ENCODE results near the gene ASPG.

Gene ASPG

DNA sequence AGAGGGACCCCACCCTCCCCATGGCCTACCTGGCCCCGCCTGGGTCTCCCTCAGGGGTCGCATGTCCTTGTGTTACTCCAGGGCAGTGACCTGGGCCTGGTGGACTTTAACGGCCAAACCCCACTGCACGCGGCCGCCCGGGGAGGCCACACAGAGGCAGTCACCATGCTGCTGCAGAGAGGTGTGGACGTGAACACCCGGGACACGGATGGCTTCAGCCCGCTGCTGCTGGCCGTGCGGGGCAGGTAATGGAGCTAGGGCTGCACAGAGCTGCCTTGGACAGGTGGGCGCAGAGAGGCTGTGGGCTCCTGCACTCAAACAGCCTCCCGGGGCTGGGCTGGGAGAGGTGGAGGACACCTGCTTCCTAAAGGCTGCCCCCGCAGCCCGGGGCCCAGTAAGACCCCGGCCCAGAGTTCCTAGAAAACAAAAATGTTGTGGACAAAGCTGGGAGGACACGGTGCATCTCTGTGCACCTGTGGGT, 21.6 kb downstream of the ASPG start:
- no peak for DNase-seq

GRCh38 chr14:104107611-104108569, 22.4 kb downstream of the ASPG start:
- no peak for DNase-seq

- no peak for DNase-seq
Measured at GRCh38 chr14:104108570-104109541, 23.4 kb downstream of the ASPG start.

DNA sequence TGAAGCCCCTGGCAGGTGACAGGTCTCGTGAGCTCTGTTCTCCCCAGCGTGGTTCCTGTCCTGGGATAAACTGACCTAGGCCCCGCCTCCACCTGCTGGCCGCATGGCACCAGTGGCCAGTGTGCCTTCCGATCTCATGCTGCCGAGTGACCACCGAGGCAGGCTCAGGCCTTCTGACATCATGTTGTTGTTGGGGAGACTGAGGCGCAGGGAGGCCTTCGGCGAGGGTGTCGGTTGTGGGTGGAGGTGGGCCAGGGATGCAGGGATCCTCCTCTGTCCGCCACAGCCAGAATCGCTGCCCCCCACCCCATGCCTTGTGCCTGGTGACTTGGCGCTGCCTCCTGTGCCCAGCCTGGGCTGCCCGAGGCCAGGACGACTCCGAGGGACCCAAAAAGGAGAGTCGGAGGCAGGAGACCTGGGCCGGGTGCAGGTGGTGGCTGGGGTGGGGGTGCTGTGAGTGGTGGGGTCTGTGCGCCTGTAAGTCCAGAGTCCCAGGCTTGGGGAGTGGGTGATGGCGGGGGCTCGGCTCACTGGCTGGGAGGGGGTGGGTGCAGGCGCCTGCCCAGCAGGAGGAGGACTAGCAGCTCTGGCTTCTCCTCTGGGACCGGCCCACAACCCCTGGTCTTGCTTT, 24.3 kb downstream of the ASPG start:
- DNase-seq, result no peak

- no peak for DNase-seq
Measured at GRCh38 chr14:104110491-104111209, 25.1 kb downstream of the ASPG start.

DNA sequence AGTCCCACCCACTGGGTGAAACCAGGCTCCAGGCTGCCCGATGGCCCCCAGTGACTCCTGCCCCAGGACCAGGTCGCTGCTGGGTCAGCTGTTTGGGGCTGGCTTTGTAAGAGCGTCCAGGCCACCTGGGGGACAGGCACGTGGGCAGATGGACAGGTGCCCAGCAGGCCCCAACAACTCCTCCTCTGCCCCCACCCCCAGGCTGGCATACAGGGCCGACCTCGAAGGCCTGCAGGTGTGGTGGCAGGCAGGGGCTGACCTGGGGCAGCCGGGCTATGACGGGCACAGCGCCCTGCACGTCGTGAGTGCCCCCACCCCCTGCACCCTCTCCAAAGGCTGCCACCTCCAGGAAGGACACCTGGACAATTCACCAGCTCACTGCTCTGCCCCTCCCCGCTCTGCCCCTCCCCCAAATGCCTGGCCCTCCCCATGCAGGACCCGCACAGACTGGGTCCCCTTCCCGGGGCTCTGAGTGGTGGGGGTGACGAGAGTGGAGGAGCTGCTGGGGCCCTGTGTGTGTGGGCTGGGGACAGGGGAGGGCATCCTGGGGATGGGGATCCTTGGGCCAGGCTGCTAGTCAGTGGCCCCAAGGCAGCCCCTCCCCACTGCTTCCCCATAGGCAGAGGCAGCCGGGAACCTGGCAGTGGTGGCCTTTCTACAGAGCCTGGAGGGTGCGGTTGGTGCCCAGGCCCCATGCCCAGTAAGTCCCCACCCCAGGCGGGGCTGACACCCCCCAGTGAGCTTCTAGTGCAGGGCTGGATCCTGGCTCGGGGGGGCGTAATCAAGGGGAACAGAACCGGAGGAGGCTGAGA, 26.0 kb downstream of the ASPG start:
- DNase-seq, result no peak

DNA sequence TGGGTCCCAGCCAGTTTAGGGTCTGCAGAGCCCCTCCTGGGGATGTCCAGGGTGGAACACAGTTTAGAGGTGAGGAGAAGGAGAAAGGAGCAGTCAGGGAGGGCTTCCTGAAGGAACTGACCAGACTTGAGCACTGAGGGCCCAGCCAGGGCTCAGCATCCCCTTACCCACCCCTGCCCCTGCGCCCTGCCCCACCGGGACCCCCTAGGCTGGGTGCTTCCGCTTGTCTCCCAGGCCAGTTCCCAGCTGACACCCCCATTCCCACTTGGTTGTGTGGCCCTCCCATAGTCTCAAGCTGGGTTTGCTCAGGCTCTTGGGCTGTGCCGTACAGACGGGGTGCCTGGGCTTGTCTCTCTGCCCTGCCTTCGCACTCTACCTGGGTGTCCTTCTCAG, 26.6 kb downstream of the ASPG start:
- no peak for DNase-seq

DNA sequence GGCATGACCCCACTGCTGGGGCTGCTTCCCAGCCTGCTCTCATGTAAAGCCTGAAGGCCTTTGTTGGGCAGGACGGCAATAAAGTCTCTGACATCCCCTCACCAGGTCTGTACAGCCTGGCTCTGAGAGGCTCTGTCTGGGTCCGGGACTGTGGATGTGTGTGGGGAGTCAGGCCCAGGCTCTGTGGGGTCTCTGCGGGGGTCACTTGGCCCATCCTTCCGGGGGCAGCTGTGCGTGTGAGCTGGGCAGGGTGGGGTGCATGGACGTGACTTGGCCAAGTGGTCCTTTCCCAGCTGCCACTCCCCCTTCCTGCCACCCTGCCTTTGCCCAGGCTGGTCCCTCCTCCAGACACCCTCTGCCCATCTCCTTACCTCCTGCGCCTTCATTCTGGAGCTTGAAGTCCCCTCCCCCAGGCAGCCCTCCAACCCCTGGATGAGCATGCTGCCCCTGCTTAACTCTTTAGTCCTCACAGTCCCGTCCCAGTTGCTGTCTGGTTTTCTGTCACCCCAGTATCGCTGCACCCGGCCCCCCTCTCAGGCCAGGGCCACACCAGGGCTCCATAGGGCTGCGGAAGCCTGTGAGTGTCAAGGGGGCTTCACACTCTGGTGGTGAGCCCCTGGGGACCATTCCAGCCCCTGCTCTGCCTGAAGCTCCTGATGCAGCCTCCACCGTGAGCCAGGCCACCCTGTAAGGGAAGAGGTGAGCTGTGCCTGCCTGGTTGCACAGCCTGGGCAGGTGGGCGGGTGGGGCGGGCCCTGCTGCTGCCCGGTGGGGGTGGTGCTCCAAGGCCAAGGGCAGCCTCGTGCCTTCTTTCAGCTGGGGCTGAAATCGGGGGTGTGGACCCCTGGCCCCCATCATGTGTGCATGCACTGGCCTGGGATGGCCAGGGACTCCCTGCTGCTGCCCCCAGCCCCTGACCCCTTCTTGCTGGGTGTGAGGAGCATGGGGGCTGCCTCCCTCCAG, 27.4 kb downstream of the ASPG start:
- DNase-seq, result no peak

GRCh38 chr14:104113631-104114420, 28.3 kb downstream of the ASPG start:
- no peak for DNase-seq

DNA sequence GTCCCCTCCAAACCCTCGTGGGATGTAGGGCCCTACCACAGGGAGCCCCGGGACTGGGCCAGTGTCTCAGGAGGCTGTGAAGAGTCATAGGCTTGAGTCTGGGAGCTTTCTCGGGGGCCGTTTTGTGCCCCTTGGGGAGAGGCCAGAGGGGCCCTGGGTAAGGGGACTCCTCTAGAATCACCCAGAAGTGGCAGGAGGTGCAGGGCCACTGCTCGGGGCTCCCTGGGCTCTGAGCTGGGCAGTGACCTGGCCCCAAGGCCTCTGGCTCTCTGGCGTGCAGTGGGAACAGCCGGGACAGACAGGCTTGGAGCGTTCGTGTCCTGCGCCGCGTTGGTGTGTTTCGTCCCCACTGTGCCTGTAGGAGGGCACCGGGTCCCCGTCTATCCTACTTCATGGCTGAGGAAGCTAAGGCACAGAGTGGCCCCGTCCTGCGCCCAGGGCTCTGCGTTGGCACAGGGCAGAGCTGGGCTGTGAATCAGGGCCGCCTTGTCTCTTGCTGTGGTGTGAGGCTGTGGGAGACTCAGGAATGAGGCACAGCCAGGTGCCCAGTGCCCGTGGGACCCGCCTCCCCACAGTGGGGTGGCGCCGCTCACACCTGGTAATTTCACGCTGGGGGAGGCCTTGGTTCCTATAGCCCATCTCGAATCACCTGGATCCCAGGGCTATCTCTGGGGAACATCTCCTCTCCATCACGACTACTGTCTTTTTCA, 29.1 kb downstream of the ASPG start:
- no peak for DNase-seq

- no peak for DNase-seq
Measured at GRCh38 chr14:104115131-104115600, 29.7 kb downstream of the ASPG start.

DNA sequence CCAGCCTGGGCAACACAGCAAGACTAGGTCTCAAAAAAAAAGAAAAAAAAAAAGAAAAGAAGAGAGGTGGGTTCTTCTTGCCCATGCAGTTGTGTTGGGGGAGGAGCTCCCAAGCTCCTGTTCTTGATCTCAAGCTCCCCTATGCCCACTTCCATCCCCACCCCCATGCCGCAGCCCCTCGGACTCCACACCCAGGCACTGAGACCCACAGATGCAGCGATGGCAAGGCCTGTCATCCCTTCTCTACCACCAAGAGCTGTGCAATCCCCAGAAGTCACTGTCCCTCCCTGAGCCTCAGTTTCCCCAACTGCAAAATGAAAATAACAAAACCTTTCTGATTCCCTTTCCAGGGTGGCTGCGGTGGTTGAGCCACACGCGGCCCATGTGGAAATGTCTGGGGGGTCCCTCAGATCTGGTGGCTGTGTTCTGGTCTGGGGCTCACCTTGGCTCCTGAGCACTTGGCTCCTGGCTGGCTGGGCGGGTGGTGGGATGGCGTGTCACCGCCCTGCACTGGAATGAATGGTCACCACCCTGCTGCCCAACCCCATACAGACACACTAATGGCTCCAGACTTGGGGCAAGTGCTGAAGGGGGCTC, 30.3 kb downstream of the ASPG start:
- DNase-seq, result no peak

- DNase-seq, result no peak
Measured at GRCh38 chr14:104116288-104116755, 30.8 kb downstream of the ASPG start.

- no peak for DNase-seq
Measured at GRCh38 chr14:104116756-104117340, 31.3 kb downstream of the ASPG start.

GRCh38 chr14:104117341-104118005, 32.0 kb downstream of the ASPG start:
- DNase-seq, result no peak

GRCh38 chr14:104118006-104118844, 32.7 kb downstream of the ASPG start:
- no peak for DNase-seq

Data from activated CD4-positive, alpha-beta T cell treated with anti-CD3 and anti-CD28 coated beads, Interleukin-2, amount 50 U/mL, for 16 hours (primary cell).